T47D (cell line): Measurements from ENCODE around the gene EPN3.

ENCODE experiments used
- DNase-seq, 2 experiments: peaks; one replicate each; pipeline versions ENCODE4 v3.0.0 to v3.0.0-alpha.2; 2011 to 2012; ENCODE audit warnings: low read depth in 1 of 2, low spot score in 1 of 2
- JUND ChIP-seq: IDR thresholded peaks from 2 replicates; pipeline ENCODE4 v1.6.1; 2012; ENCODE audit warnings: low read depth
- in situ Hi-C: cut with HindIII; loops from 2 replicates; pipeline ENCODE4 v1.10.0; 2016; ENCODE audit warnings: low sequenced_read_pairs, low pct_unique_long_range_greater_than_20kb

The EPN3 gene

GRCh38 chr17:50575581-50576210 lies 43.2 kb downstream of the EPN3 start:
- in situ Hi-C loops, result no loop called here
- no peak for DNase-seq
- TF ChIP-seq JUND, result no peak

GRCh38 chr17:50576864-50577263 lies 44.3 kb downstream of the EPN3 start:
- in situ Hi-C loops, result no loop called here
- no peak for DNase-seq
- no peak for TF ChIP-seq JUND

- TF ChIP-seq JUND, result no peak
- in situ Hi-C loops, result no loop called here
- no peak for DNase-seq
Observed at GRCh38 chr17:50577451-50577954, 45.0 kb downstream of the EPN3 start.

GRCh38 chr17:50578173-50578572 lies 45.6 kb downstream of the EPN3 start:
- in situ Hi-C loops, result no loop called here
- DNase-seq, result no peak
- no peak for TF ChIP-seq JUND

- no peak for DNase-seq
- no peak for TF ChIP-seq JUND
- in situ Hi-C loops, result no loop called here
Observed at GRCh38 chr17:50579399-50579798, 46.9 kb downstream of the EPN3 start.

- TF ChIP-seq JUND, result no peak
- no peak for DNase-seq
- in situ Hi-C loops, result no loop called here
Observed at GRCh38 chr17:50580646-50581045, 48.1 kb downstream of the EPN3 start.

- no peak for TF ChIP-seq JUND
- DNase-seq, result no peak
- in situ Hi-C loops, result no loop called here
Observed at GRCh38 chr17:50581316-50581715, 48.8 kb downstream of the EPN3 start.

GRCh38 chr17:50582741-50583140 lies 50.2 kb downstream of the EPN3 start:
- in situ Hi-C loops, result no loop called here
- no peak for DNase-seq
- no peak for TF ChIP-seq JUND

- in situ Hi-C loops, result no loop called here
- DNase-seq, result no peak
- TF ChIP-seq JUND, result no peak
Observed at GRCh38 chr17:50583641-50584040, 51.1 kb downstream of the EPN3 start.

- no peak for DNase-seq
- in situ Hi-C loops, result no loop called here
Observed at GRCh38 chr17:50584116-50584515, 51.6 kb downstream of the EPN3 start.

GRCh38 chr17:50584749-50585148 lies 52.2 kb downstream of the EPN3 start:
- in situ Hi-C loops, result no loop called here

More at GRCh38 chr17:50584116-50584515, 51.6 kb downstream of the EPN3 start:
- TF ChIP-seq JUND, result no peak

GRCh38 chr17:50585346-50585745 lies 52.8 kb downstream of the EPN3 start:
- in situ Hi-C loops, result no loop called here
- no peak for TF ChIP-seq JUND
- peak in 1 of 2 experiments; percentile 38 for DNase-seq

More at GRCh38 chr17:50584749-50585148, 52.2 kb downstream of the EPN3 start:
- no peak for DNase-seq
- no peak for TF ChIP-seq JUND

GRCh38 chr17:50585891-50586290 lies 53.4 kb downstream of the EPN3 start:
- TF ChIP-seq JUND, result no peak

More at GRCh38 chr17:50585891-50586290, 53.4 kb downstream of the EPN3 start:
- no peak for DNase-seq
- in situ Hi-C loops, result no loop called here
